ENCODE results near the gene MRPL30.
"Not testable (repeated sequence)": the region's sequence is repeated elsewhere in the genome, so short reads cannot be mapped to it uniquely, and the experiment has no call there.

The MRPL30 gene

DNA sequence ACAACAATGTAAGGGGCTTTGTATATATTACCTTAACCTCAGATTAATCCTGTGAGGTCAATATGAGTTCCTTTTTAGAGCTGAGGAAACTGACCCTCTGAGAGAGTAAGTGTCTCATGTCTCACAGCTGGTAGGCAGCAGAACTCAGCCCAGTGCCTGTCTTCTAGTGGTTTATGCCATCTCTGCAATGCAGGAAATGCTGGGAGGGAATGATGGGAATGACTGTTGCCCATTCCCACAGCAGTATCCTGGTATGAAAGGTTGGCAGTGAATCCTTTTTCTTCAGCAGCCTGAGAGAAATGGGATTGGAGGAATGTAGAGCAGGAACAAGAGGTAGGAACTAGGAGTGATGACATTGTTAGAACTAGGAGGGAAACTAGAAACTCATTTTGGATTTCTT is 6.0 kb downstream of the MRPL30 start:
- no peak for DNase-seq

DNA sequence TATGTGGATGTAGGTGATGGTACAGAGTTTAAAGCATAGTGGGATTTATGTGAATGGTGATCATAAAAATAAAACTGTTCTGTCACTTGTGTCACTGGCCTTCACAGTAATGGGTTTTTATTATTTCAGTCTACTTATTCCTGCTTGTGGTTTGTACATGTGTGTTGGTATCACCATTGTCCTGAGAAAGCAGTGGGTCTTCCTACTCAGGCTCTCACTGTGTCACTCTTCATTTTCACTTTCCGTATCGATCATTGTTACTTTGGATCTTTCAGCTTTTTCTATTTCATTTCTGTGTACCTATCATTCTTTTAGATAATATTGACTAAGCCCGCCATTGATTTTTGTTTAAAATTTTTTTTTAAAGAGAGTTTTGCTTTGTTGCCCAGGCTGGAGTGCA is 7.4 kb downstream of the MRPL30 start:
- no peak for DNase-seq

DNA sequence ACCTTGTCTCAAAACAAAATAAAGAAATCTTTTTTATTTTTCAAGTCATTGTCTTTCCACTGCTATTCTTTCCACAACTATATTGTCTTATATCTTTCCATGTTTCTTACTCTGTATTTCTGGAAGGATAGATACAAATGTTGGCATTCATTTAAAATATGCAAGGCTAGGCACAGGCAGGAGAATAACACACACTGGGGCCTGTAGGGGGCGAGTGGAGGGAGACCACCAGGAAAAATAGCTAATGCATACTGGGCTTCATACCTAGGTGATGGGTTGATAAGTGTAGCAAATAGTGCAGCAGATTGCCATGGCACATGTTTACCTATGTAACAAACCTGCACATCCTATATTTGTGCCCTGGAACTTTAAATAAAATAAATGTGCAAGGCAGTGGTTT is 9.6 kb downstream of the MRPL30 start:
- no peak for DNase-seq

DNA sequence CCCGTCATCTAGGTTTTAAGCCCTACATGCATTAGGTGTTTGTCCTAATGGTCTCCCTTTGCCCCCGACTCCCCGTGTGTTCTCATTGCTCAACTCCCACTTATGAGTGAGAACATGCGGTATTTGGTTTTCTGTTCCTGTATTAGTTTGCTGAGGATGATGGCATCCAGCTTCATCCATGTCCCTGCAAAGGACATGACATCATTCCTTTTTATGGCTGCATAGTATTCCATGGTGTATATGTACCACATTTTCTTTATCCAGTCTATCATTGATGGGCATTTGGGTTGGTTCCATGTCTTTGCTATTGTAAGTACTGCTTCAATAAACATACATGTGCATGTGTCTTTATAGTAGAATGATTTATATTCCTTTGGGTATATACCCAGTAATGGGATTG is 11.4 kb downstream of the MRPL30 start:
- DNase-seq, result not testable (repeated sequence)

DNA sequence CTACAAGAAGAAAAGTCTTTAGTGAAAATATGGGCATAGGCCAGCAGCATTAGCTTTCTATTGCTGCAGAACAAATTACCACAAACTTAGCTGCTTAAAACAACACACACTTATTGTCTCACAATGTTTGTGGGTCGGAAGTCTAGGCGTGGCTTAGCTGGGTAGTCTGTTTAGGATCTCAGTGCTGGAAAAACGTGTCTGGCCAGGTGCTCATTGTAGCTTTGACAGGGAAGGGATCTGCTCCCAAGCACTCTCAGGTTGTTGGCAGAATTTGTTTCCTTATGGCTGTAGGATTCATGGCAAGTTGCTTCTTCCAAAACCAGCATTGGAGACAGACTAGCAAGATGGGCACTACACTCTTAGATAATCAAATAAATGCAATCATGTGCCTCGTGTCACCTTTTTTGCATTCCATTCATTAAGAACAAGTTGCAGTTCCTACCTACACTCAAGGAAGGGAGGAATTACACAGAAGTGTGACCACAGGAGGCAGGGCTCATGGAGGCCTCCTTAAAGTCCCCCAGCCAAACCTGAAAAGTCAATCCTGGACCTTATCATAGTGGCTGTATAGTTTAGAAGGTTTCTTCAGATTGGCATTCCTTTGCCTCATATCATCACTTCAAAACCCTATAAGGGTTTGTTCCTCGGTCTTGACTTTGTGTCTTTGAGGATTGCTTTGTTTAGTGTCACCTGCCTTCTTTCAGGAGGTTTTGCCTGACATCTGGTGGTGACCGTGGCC is 17.3 kb downstream of the MRPL30 start:
- no peak for DNase-seq

DNA sequence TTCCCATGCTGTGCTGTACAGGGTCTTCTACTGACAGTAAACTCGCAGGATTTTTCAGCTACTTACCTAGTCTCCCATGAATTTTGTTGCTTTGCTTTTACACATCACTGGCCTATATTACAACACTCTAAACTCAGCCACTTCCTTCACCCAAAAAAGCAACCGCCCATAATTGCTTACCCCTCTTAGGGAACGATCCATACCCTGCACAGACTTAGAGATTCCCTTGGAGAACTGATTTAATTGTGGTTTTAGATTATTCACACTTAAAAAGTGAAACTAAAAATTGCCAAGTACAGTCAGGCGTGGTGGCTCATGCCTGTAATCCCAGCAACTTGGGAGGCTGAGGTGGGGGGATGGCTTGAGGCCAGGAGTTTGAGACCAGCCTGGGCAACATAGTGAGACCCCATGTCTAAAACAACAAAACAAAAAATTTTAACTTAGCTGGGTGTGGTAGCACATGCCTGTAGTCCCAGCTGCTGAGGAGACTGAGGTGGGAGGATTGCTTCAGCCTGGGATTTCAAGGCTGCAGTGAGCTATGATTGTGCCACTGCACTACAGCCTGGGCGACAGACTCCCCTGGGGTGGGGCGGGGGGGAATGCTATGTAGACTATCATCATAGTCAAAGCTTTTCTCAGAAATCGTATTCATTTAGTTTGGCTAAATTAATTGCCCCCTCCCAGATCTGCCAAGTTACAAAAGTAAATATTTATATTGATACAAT is 19.3 kb downstream of the MRPL30 start:
- DNase-seq, result no peak

DNA sequence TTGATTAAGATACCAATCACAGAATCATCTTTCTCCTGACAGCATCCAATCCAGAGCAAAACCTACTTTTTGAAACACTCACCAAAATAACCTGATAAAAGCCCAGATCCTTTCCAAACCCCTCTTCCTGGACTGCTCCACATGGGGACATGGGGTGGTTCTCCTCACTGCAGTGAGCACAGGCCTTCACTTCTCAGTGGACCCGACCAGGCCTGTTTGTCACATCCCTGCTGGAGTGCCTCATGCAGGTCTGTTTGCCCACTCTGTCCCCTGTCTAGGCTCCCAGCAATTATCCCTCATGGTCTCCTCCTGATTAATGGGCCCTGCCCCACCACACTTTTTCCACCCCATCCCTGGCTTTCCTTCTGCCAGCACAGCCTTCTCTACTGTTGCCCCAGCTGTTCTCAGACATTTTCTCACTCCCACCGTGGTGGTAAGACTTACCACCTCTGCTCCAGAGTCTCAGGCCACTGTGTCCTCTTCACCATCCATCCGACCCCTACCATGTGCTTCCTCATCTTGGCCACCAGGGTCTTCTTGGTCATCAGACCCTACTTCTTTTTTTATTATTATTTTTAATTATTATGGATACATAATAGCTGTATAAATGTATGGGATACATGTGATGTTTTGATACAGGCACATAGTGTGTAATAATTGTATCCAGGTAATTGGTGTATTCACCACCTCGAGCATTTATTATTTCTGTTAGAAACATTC is 21.1 kb downstream of the MRPL30 start:
- DNase-seq, result no peak

DNA sequence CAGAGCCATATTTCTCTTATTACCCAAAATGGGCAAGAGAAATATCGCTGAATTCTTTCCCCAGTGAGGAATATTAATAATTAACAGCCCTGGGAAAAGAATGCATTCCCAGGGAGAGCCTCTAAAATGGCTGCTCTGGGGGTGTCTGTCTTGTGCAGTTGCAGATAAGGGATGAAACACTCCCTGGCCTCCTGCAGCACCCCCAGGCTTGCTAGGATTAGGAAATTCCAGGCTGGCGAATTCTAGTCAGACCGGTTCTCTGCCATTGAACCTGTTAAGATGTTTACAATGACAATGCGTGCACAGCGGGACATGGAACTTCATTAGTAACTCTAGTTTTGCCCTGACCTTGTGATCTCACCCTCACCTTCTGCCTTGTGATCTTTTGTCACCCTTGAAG is 24.5 kb downstream of the MRPL30 start:
- no peak for DNase-seq

DNA sequence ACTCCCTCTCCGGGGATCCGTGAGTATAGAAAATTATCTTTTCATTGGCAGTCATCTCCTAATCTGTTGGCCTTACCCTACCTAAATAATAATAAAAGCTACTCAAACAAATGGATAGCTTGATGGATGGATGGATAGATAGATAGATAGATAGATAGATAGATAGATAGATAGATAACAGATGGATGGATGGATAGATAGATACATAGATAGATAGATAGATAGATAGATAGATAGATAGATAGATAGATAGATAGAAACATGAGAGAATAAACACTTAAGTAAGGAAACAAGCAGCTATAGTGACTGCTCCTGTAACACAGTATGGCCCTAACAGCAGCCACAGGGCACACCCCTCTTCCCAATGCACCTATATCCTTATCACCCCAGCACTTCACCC is 35.1 kb downstream of the MRPL30 start:
- DNase-seq, result no peak

DNA sequence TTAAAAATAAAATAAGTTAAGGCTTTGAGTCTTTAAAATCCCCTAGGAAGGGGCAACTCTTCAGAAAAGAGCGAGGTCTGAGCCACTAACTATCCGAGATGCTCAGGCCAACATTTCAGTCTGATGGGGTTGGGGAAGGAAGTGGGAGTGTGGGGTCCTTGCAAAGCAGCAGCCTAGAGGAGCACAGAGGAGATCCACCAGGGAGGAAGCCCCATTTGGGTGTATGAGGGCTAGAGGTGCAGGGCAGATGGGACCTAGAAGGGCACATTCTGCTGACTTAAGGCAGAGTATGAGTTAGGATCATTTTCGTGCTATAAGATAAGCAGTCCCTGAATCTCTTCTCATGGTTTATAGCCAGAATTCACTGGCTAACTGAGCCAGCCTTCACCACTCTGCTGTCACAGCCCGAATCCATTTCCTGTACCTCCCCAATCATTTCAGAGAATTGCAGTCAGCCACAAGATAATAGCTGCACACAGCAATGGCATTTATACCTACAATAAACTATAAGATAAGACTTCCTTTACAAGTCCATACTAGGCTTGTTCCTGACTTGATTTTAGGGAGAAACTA is 37.0 kb downstream of the MRPL30 start:
- DNase-seq, result no peak

DNA sequence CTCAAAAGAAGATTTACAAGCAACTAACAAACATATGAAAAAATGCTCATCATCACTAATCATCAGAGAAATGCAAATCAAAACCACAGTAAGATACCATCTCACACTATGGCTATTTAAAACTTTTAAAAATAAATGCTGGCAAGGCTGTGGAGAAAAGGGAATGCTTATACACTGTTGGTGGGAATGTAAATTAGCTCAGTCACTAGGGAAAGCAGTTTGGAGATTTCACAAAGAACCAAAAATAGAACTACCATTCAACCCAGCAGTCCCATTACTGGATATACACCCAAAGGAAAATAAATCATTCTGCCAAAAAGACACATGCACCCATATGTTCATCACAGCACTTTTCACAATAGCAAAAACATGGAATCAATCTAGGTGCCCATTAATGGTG is 52.2 kb downstream of the MRPL30 start:
- DNase-seq, result not testable (repeated sequence)

DNA sequence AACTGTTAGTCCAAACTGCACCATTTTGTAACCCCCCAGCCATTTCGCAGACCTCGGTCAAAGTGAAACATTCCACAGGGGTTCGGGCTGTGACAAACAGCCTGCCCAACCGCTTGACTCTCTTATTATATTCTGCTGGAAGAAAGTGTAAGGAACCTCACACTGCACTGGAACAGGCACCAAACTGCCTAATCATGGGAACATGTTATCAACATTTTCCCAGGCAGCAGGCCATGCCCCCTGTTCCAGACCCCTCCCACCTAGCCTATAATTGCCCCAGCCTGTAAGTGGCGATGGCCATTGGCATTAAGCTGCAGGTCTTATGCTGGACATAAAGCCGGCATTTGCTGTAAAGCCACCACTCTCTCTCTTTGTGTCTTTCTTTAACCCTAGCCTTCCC is 57.6 kb downstream of the MRPL30 start:
- DNase-seq, result no peak

DNA sequence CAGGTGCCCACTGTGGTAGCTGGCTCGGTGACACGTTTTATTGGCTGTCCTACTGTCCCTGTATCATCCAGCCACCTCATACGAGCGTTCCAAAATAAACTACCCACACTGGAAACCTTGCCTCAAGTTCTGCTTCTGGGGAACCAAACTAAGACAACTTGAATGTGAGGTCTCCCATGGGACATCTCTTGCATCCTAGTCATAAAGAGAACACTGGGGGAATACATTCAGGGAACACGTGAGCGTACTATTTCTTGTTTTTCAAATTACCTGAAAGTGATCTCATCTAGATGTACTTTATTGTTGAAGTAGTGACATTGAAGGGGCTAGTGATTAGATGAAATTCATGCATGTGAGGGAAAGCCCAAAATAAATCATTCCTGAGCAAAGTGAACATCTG is 59.4 kb downstream of the MRPL30 start:
- no peak for DNase-seq

DNA sequence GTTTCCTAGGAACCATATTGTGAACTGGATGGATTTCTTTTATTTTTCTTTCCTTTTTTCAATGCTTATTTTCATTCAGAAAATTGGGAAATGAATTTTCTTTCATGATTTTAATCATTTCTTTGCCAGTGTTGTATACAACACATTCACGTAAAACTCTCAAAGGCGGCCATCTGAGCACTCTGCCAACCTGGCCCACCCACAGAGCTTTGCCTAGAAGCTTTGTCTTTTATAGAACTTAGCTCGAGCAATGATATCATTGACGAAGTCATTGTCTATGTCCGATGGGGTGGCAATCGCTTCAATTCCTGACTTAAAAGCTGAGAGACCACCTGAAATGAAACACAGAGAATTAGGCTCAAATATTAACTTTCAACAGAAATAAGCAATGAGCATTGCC is 61.2 kb downstream of the MRPL30 start:
- no peak for DNase-seq
